Peyer's patch (tissue), 4 donors: ENCODE data around the gene ARSG.

Experiments
- POLR2A ChIP-seq, 2 donors: fragments of 450-650 bp; IDR thresholded peaks; one replicate each; pipeline ENCODE4 v1.5.1; 2017; ENCODE audit warnings: antibody characterized with exemption in 2 of 2, mild to moderate bottlenecking in 2 of 2, moderate library complexity in 2 of 2
- TF ChIP-seq, protein P1 (sequence below), 6 experiments: fragments of 450-650 bp in 4 of 6; fragments of 200-600 bp in 2 of 6; sonication (generic) in 1 of 6; IDR thresholded peaks; one replicate each; pipeline ENCODE4 v1.5.1; 2017 to 2019; ENCODE audit warnings: antibody characterized with exemption in 6 of 6, mild to moderate bottlenecking in 3 of 6, moderate library complexity in 1 of 6

DNA sequence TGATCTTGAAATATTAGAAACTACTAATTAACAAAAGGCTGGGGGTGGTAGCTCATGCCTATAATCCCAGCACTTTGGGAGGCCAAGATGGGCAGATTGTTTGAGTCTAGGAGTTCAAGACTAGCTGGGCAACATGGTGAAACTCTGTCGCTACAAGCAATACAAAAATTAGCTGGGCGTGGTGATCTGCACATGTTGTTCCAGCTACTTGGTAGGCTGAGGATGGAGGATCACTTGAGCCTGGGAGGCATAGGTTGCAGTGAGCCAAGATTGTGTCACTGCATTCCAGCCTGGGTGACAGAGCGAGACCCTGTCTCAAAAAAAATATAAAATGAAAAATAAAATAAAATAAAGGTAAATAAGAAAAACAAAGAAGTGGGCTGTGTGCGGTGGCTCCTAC is 66.6 kb downstream of the ARSG start:
- TF ChIP-seq, protein P1, sequence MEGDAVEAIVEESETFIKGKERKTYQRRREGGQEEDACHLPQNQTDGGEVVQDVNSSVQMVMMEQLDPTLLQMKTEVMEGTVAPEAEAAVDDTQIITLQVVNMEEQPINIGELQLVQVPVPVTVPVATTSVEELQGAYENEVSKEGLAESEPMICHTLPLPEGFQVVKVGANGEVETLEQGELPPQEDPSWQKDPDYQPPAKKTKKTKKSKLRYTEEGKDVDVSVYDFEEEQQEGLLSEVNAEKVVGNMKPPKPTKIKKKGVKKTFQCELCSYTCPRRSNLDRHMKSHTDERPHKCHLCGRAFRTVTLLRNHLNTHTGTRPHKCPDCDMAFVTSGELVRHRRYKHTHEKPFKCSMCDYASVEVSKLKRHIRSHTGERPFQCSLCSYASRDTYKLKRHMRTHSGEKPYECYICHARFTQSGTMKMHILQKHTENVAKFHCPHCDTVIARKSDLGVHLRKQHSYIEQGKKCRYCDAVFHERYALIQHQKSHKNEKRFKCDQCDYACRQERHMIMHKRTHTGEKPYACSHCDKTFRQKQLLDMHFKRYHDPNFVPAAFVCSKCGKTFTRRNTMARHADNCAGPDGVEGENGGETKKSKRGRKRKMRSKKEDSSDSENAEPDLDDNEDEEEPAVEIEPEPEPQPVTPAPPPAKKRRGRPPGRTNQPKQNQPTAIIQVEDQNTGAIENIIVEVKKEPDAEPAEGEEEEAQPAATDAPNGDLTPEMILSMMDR (IDR thresholded peaks at IDR 0.05) = no peak
- no peak for TF ChIP-seq POLR2A (IDR thresholded peaks at IDR 0.05)
